ENCODE data around the gene ADCY1. TPM values are rescaled to one million over a fixed set of nuclear protein-coding genes. Genes with fewer than 3 reads are reported as not detected.

ADCY1 gene
- total RNA-seq, 2 experiments from 2014 or later: 0.25 to 0.32 TPM

DNA sequence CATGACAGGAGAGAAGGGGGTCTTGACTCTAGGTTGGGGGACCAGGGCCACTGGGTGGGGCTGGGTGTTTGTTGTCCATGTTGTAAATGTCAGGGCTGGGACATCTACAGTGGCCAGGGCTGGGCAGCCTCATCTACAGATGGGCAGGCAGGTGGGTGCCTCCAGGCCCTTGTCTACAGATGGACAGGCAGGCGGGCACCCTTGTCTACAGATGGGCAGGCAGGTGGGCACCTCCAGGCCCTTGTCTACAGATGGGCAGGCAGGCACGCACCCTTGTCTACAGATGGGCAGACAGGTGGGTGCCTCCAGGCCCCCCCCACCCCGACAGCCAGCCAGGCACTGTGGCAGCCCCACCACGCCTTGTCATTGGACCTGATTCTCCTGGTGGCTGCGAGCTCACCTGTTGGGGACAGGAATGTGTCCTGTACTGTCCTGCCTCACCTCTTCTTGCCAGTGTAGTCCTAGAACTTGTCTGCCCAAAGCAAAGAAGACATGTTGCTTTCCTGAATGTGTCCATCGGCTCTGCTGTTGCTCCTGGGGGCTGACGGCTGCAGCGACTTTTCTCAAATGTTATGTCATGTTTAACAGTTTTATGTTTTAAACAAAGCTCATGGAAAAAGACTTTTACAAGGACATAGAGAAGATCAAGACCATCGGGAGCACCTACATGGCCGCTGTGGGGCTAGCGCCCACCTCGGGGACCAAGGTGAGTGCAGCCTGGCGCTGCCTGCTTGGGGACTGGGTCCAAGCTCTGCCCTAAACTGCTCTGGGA lies 129.9 kb downstream of the ADCY1 start:
- CTCF ChIA-PET: no interaction called here
- POLR2A ChIA-PET: no interaction called here

DNA sequence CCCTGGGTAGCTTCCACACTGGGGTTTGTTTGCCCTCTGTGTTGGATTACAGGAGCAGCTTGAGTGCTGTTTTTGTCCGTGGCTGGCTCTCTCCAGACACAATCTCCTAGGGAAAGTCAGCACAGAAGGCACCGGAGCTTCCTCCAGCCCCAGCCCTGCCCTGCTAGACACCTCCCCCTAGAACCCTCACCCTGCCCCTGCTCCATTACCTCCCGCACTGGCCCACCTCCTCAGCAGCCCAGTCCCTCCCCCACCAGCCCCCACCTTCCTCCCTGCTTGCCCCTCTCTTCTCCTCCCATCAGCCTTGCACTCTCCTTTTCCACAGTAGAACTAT lies 130.5 kb downstream of the ADCY1 start:
- ChIA-PET POLR2A (no interaction called here), CTCF (no interaction called here)

- POLR2A ChIA-PET: no interaction called here
These were observed 134.1 kb downstream of the ADCY1 start for GRCh38 chr7:45708046-45708950.

GRCh38 chr7:45709168-45710042 lies 135.2 kb downstream of the ADCY1 start:
- ChIA-PET POLR2A (no interaction called here), CTCF (interaction anchor here (1.0 kb wide), 1 partner anchor 491 kb away, joined by 3 read pairs; no protein-coding TSS in a partner anchor)

More at GRCh38 chr7:45708046-45708950, 134.1 kb downstream of the ADCY1 start:
- CTCF ChIA-PET: no interaction called here

DNA sequence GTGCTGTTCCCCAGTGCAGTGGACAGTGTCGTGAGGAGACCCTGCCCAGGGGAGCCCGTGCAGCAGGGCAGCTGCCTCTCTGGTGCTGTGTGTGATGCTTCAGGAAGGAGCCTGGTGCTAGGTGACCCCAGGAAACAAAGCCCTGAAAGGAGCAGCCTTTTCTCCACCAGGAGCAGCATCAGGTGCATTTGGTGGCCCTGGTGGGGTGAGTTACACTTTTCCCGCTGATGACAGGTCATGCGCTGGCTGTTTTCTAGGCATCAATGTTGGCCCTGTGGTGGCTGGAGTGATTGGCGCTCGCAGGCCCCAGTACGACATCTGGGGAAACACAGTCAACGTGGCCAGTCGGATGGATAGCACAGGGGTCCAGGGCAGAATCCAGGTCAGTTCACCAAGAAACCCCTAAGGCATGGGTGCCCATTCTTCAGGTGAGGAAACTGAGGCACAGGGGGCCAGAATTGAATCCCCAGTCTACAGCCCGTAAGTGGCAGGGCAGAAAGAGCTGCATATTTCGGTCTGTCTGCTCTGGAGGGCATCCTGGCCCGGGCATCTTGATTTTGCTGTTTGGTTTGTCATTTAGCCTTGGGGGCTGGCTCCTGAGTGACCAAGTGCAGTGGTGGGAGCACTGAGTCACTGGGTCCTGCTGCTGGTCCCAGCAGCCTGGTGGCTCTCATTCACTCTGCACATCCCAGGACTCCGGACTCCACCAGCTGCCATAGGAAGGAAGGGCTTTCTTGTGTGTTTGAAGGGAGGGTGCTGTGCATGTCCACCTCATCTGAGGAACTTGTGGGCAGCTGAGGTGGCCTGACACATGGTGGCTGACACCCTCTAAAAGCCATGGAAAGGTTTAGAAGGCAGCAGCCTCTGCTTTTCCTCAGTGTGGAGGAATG lies 136.3 kb downstream of the ADCY1 start:
- ChIA-PET POLR2A (no interaction called here), CTCF (no interaction called here)

GRCh38 chr7:45711161-45711490 lies 137.0 kb downstream of the ADCY1 start:
- ChIA-PET POLR2A (no interaction called here), CTCF (no interaction called here)

GRCh38 chr7:45712057-45712689 lies 138.0 kb downstream of the ADCY1 start:
- ChIA-PET CTCF (no interaction called here), POLR2A (no interaction called here)

DNA sequence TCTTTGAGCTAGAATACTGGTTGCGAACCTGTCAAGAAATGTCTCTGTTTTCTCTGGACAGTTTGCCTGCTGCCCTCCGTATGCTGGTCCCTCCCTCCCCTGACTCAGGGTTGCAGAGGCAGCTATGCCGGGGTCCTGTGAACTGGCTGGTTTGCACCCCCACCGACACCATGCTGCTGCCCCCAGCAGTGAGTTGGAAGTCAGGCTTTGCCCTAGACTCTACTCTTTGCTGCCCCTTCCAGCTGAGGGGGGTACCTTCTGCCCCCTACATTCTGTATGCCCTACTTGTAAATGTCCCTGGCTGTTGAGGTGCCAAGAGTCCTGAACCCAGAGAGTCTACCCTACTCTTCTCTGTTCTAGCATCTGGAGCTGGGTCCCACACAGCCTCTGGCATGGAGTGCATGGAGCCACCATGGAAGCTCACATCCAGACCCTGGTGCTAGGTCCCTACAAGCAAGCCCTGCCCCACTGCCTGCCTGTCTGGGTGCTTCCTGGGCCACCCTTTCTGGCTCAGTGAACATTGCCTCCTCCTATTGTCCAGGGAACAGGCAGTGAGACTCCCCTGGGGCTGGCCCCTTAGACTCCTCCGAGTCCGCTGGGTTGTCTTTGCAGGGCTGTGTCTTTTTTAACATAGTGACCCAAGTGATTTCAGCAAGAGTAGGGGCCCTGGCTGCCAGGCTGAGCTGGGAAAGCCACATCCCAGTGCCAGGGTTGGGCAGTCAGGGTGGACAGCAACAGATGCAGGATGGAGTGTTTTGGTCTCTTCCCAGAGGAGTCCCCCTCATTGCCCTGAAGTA lies 138.9 kb downstream of the ADCY1 start:
- CTCF ChIA-PET: no interaction called here
- POLR2A ChIA-PET: no interaction called here

DNA sequence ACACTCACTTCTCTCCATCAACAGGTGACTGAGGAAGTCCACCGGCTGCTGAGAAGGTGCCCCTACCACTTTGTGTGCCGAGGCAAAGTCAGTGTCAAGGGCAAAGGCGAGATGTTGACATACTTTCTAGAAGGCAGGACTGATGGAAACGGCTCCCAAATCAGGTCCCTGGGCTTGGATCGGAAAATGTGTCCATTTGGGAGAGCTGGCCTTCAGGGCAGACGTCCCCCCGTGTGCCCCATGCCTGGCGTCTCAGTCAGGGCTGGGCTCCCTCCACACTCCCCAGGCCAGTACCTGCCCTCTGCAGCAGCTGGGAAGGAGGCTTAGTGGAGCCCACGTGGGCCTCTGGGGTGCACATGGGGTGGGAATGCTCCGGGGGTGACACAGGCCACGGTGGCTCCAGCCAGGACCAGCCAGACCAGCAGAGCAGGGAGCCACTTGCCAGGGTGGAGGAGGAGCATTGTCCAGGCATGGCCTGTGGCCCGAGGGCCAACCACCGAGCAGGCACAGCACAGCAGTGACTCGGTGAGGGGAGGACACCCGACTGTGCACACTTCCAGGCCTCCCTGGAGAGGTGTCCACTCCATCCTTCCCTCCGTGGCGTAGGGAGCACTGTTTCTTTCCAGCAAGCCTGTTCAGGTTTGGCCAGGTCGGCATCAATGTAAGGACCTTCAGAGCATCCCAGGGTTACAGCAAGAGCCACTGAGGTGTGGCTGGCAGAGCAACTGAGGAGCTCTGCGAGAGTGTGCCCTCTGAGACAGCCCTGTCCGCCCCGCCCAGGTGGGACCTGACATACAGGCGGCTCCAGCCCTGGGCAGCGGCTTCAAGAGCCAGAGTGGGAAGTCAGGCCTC lies 139.7 kb downstream of the ADCY1 start:
- ChIA-PET CTCF (no interaction called here), POLR2A (no interaction called here)

DNA sequence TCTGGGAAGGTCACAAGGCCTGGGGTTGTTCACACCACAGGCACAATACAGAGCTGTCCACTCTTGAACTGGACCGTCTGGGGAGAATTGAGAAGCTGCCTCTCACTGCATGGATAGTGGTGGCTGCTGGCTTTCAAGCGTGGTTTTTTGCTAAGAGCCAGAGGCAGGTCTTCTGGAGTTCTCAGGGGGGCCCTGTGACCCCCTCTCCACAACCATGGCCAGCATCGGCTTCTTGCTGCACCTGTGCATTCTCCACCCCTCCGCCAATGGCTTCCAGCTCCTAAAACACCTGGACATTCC lies 140.3 kb downstream of the ADCY1 start:
- ChIA-PET CTCF (no interaction called here), POLR2A (no interaction called here)

DNA sequence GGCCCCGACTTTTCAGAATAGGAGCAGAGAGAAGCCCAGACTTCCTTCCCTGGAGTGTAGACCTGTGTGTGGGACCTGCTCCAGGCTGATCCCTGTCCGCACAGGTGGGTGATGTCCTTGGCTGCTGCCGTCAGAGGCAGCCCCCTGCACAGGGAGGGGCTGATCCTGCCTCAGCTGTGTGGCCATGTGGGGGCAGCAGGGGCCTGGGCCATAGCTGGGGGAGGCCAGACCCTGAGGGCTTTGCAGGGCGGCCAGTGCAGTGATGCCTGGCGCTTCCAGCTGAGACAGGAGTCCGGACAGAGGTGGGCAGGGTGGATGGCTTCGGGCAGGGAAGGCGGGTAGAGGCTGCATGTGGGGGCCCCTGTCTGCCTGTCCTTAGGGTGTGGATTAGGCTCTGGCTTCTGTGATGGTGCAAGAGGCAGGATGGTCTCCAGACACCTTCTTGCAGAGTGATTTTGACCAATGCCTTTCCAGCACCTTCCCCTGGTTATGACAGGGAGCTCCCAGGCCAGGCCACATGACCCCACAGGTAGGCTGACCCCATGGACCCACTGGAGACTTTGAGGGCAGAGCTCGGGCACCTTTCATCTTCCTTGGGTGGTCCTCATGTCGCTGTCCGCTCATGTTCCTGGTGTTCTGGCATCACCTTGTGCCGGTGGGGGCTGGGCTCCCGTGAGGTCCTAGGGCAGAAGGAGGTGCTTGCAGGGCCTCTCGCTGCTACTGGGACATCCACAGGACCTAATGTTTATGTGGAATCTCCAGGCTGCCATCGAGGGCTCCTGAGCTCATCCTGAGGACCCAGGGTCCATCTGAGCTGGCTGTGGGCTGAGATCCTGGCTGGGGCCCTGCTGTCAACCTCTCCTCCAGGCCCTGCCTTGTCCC lies 141.5 kb downstream of the ADCY1 start:
- POLR2A ChIA-PET: no interaction called here

GRCh38 chr7:45716380-45717203 lies 142.4 kb downstream of the ADCY1 start:
- ChIA-PET CTCF (no interaction called here), POLR2A (no interaction called here)

More for the DNA sequence above, 141.5 kb downstream of the ADCY1 start:
- CTCF ChIA-PET: no interaction called here

DNA sequence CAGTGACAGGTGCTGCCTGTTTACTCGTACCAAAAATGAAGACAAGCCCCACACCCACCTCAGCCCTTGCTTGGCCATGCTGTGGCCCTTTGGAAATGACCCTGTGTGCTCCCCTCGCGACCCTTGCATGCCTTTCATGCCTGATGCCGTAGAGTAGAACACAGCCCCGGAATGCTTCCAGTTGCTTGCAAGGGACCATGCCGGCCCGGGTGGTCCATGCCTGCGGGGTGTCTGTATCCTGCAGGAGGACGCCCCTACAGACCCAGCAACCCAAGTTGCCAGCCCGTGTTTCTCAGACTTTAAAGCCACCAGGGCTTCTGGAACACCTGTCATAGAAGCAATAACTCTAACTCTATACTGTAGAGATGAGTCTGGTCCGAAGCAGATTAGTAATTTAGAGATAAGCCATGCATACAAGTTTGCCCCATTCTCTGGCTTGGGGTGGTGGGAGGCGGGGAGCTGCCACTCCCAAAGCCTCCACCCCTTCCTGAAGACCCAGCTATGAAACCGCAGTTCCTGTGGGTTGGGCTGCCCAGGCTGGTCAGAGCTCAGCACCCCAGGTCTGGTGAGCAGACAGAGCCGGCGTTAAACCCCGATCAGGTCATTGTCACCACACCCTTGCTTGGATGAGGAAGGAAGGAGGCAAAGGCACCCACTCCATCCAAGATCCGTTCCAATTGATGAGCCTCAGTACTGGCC lies 143.5 kb downstream of the ADCY1 start:
- POLR2A ChIA-PET: no interaction called here

GRCh38 chr7:45718464-45719330 lies 144.5 kb downstream of the ADCY1 start:
- POLR2A ChIA-PET: no interaction called here
- CTCF ChIA-PET: no interaction called here

More for the DNA sequence above, 143.5 kb downstream of the ADCY1 start:
- CTCF ChIA-PET: no interaction called here

Measured in activated CD8-positive, alpha-beta memory T cell treated with anti-CD3 and anti-CD28 coated beads for 36 hours (primary cell).